ENCODE measurements around the gene SKA2. TPM values are rescaled to one million over a fixed set of nuclear protein-coding genes. Genes with fewer than 3 reads are reported as not detected.

The SKA2 gene
- total and polyA plus RNA-seq, 2 donors (not counting 3 experiments of a cell fraction or from before 2014, with no cell fraction given) = 12.9 to 79.6 TPM

DNA sequence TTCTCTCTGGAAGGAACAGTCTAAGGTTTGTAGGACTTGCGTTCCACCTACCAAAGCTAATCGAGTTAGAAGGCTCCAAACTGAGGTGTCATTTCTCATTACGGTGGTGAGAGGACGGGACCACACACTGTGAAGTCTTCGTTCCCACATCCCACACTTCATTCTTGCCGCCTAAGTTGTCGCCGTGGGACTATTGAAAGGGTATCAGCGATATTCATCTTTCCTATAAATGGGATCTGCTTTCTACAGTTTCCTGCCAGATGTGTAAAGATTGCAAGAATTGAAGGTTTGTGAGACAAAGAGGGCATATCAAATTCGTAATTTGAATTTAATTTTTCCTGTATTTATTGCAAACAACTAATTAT is 47.7 kb downstream of the SKA2 start:
- intact Hi-C loops (cut with micrococcal nuclease) = loop anchor here (2.0 kb wide), 1 partner anchor 588 kb away; no protein-coding TSS in a partner anchor
- Histone ChIP-seq H3K27ac (ENCODE audit: insufficient read depth, low read depth, low read length) (peak overlapping the region; percentile 32), H2AFZ (ENCODE audit: low read depth, low read length) (peak overlapping the region; percentile 12), H3K9me3 (replicated peaks; ENCODE audit: control insufficient read depth, insufficient read depth, low read length) (no peaks in the 10 kb centered on the region), H3K4me3 (replicated peaks in 1 of 3; ENCODE audit: insufficient read depth in 1 of 3, low read depth in 1 of 3, low read length in 3 of 3) (peak overlapping the region; percentile 29 to 91 (median 60)), H3K4me2 (ENCODE audit: insufficient read depth, low read length) (peak overlapping the region; percentile 82), H3K27me3 (ENCODE audit: control insufficient read depth in 2 of 2, insufficient read depth in 2 of 2, low read length in 2 of 2) (no peaks in the 10 kb centered on the region), H4K20me1 (replicated peaks; ENCODE audit: control insufficient read depth, extremely low read depth, insufficient read depth, low read length) (no peaks in the 10 kb centered on the region), H3K9me1 (replicated peaks; ENCODE audit: control insufficient read depth, extremely low read depth, insufficient read depth, low read length) (no peaks in the 10 kb centered on the region), H3K79me2 (ENCODE audit: control insufficient read depth, insufficient read depth, low read length) (peaks cover 29% of the 10 kb centered on the region), H3K9ac (replicated peaks; ENCODE audit: extremely low read depth, insufficient read depth, low read length) (peak overlapping the region; percentile 63), H3K4me1 (ENCODE audit: control insufficient read depth, extremely low read depth, insufficient read depth, low read length) (peaks cover 18% of the 10 kb centered on the region), H3K36me3 (ENCODE audit: control insufficient read depth in 2 of 2, extremely low read depth in 1 of 2, insufficient read depth in 2 of 2, low read length in 2 of 2) (peaks cover 0 to 3% of the 10 kb centered on the region in 2 experiments)
- POLR2A ChIA-PET = interaction anchor here (0.5 to 1.4 kb wide), 4 partner anchors 12 to 476 kb away, joined by 3 to 6 read pairs (median 5); partner anchors contain the start of genes PRR11 and SKA2
- dilution Hi-C loops (cut with MboI; ENCODE audit: extremely low pct_ligation_motif_present, low sequenced_read_pairs) = no loop called here
- no peak for FAIRE-seq
- no peak for TF ChIP-seq JUN (IDR thresholded peaks at IDR 0.05; ENCODE audit: borderline replicate concordance, insufficient read depth, insufficient read length, low read depth)
- no peak for TF ChIP-seq EZH2 (IDR thresholded peaks at IDR 0.05; ENCODE audit: borderline replicate concordance, low read depth, low read length, severe bottlenecking)
- no peak for TF ChIP-seq POLR2A (IDR thresholded peaks at IDR 0.05; ENCODE audit: low read depth, low read length)
- TF ChIP-seq, protein P1, sequence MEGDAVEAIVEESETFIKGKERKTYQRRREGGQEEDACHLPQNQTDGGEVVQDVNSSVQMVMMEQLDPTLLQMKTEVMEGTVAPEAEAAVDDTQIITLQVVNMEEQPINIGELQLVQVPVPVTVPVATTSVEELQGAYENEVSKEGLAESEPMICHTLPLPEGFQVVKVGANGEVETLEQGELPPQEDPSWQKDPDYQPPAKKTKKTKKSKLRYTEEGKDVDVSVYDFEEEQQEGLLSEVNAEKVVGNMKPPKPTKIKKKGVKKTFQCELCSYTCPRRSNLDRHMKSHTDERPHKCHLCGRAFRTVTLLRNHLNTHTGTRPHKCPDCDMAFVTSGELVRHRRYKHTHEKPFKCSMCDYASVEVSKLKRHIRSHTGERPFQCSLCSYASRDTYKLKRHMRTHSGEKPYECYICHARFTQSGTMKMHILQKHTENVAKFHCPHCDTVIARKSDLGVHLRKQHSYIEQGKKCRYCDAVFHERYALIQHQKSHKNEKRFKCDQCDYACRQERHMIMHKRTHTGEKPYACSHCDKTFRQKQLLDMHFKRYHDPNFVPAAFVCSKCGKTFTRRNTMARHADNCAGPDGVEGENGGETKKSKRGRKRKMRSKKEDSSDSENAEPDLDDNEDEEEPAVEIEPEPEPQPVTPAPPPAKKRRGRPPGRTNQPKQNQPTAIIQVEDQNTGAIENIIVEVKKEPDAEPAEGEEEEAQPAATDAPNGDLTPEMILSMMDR (IDR thresholded peaks at IDR 0.05; ENCODE audit: extremely low read depth in 1 of 2, insufficient read depth in 1 of 2, low read depth in 1 of 2, low read length in 2 of 2) = no peak
- TF ChIP-seq, protein P2, sequence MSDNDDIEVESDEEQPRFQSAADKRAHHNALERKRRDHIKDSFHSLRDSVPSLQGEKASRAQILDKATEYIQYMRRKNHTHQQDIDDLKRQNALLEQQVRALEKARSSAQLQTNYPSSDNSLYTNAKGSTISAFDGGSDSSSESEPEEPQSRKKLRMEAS (IDR thresholded peaks at IDR 0.05; ENCODE audit: insufficient read depth, insufficient read length) = no peak
- TF ChIP-seq POLR2AphosphoS5 (IDR thresholded peaks at IDR 0.05; ENCODE audit: insufficient read depth, low read depth, low read length) = no peak
- TF ChIP-seq MYC (IDR thresholded peaks at IDR 0.05; ENCODE audit: low read depth, low read length) = no peak
- TF ChIP-seq FOS (IDR thresholded peaks at IDR 0.05; ENCODE audit: borderline replicate concordance, insufficient read depth, low read length) = no peak
- no peak for TF ChIP-seq GATA2 (IDR thresholded peaks at IDR 0.05; ENCODE audit: insufficient read depth, insufficient read length, low read depth, low read length)
- no peak for DNase-seq (ENCODE audit: low read depth, low spot score)
- CTCF ChIA-PET = interaction anchor here (0.7 to 1.1 kb wide), 3 partner anchors 11 to 47 kb away, joined by 3 to 5 read pairs (median 3); no protein-coding TSS in a partner anchor
- TSS peak; percentile 84 for BruUV-seq (replicated peaks)
